ENCODE measurements around the gene BRME1. TPM values are rescaled to one million over a fixed set of nuclear protein-coding genes. Genes with fewer than 3 reads are reported as not detected.

BRME1 gene
- total RNA-seq, 4 donors from 2014 or later = 4.8 to 7.7 (median 5.8) TPM; not detected in 1

GRCh38 chr19:13849991-13850909, 55.7 kb downstream of the BRME1 start:
- peaks cover 14 to 35% of the 10 kb centered on the region in 2 donors for H3K4me1 ChIP-seq
- peak; percentile 79 to 92 for DNase-seq
- intact Hi-C loops (cut with DNase I; ENCODE audit: low total_unique reads) = loop anchor here (5.0 kb wide), 1 partner anchor 53 kb away; the partner anchor contains the start of gene ZSWIM4

GRCh38 chr19:13848798-13849676, 56.9 kb downstream of the BRME1 start:
- H3K9me3 ChIP-seq = no peaks in the 10 kb centered on the region
- peaks cover 14 to 35% of the 10 kb centered on the region in 2 donors for H3K4me1 ChIP-seq
- H3K4me3 ChIP-seq = no peak overlapping the region
- DNase-seq = peak in 1 of 2 donors; percentile 45
- intact Hi-C loops (cut with DNase I; ENCODE audit: low total_unique reads) = no loop called here
- H3K36me3 ChIP-seq = no peaks in the 10 kb centered on the region
- TF ChIP-seq POLR2A (IDR thresholded peaks at IDR 0.05) = no peak
- TF ChIP-seq, protein P1, sequence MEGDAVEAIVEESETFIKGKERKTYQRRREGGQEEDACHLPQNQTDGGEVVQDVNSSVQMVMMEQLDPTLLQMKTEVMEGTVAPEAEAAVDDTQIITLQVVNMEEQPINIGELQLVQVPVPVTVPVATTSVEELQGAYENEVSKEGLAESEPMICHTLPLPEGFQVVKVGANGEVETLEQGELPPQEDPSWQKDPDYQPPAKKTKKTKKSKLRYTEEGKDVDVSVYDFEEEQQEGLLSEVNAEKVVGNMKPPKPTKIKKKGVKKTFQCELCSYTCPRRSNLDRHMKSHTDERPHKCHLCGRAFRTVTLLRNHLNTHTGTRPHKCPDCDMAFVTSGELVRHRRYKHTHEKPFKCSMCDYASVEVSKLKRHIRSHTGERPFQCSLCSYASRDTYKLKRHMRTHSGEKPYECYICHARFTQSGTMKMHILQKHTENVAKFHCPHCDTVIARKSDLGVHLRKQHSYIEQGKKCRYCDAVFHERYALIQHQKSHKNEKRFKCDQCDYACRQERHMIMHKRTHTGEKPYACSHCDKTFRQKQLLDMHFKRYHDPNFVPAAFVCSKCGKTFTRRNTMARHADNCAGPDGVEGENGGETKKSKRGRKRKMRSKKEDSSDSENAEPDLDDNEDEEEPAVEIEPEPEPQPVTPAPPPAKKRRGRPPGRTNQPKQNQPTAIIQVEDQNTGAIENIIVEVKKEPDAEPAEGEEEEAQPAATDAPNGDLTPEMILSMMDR (IDR thresholded peaks at IDR 0.05) = no peak
- H3K27ac ChIP-seq = peak overlapping the region; percentile 100
- H3K27me3 ChIP-seq = no peaks in the 10 kb centered on the region

More at GRCh38 chr19:13849991-13850909, 55.7 kb downstream of the BRME1 start:
- Histone ChIP-seq H3K27ac (peak overlapping the region; percentile 100), H3K4me3 (peak overlapping the region; percentile 36 to 37), H3K9me3 (no peaks in the 10 kb centered on the region), H3K27me3 (no peaks in the 10 kb centered on the region), H3K36me3 (no peaks in the 10 kb centered on the region)
- peak in 1 of 2 donors; percentile 67 for TF ChIP-seq POLR2A (IDR thresholded peaks at IDR 0.05)
- TF ChIP-seq, protein P1 (IDR thresholded peaks at IDR 0.05) = no peak

GRCh38 chr19:13848340-13848677, 57.6 kb downstream of the BRME1 start:
- no peak for DNase-seq
- intact Hi-C loops (cut with DNase I; ENCODE audit: low total_unique reads) = no loop called here
- Histone ChIP-seq H3K9me3 (no peaks in the 10 kb centered on the region), H3K27ac (peak overlapping the region; percentile 100), H3K36me3 (no peaks in the 10 kb centered on the region), H3K4me1 (peaks cover 14 to 39% of the 10 kb centered on the region in 2 donors), H3K27me3 (no peaks in the 10 kb centered on the region), H3K4me3 (no peak overlapping the region)
- no peak for TF ChIP-seq POLR2A (IDR thresholded peaks at IDR 0.05)
- TF ChIP-seq, protein P1 (IDR thresholded peaks at IDR 0.05) = no peak

- intact Hi-C loops (cut with DNase I; ENCODE audit: low total_unique reads) = no loop called here
- peak; percentile 87 to 89 for TF ChIP-seq POLR2A (IDR thresholded peaks at IDR 0.05)
- TF ChIP-seq, protein P1 (IDR thresholded peaks at IDR 0.05) = peak; percentile 28 to 57 (median 40)
- Histone ChIP-seq H3K9me3 (no peaks in the 10 kb centered on the region), H3K4me3 (peak overlapping the region; percentile 60 to 69), H3K27me3 (no peaks in the 10 kb centered on the region), H3K27ac (peak overlapping the region; percentile 100), H3K36me3 (no peaks in the 10 kb centered on the region), H3K4me1 (peaks cover 14 to 42% of the 10 kb centered on the region in 2 donors)
- DNase-seq = peak; percentile 95
These were observed 58.2 kb downstream of the BRME1 start for GRCh38 chr19:13847407-13848339.

Measured in uterus (tissue), 4 donors.